GM12892 (cell line): ENCODE data around the gene SGTA.

Source experiments
- POLR2A ChIP-seq: IDR thresholded peaks from 2 replicates; pipeline ENCODE4 v1.6.1; 2011; ENCODE audit warnings: low read depth, low read length, control low read depth
- POLR2AphosphoS5 ChIP-seq: IDR thresholded peaks from 2 replicates; pipeline ENCODE4 v1.6.1; 2011; ENCODE audit warnings: low read depth, low read length, control low read depth
- TAF1 ChIP-seq: IDR thresholded peaks from 2 replicates; pipeline ENCODE4 v1.6.1; 2011; ENCODE audit warnings: low read depth, mild to moderate bottlenecking, control low read depth, low read length, borderline replicate concordance

DNA sequence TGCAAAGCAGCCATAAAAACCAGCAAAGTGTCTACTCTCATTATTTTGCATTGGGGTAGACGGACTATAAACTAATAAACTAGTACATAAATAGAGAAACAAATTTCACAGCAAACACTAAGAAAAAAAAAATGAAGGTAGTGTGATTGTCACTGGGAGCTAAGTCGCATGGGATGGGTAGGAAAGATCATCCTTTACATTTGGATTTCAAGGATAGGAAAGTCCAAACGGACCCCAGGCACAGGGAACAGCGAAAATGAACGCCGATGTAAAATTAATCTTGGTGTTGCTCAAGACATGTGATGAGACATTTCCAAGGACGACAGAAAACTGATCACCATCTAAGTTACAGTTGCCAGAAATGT is 690 bp upstream of the SGTA start:
- no peak for TF ChIP-seq POLR2A
- TF ChIP-seq POLR2AphosphoS5: no peak
- TF ChIP-seq TAF1: no peak
